Aorta (tissue), 5 donors: ENCODE data around the gene SPON2. TPM values are rescaled to one million over a fixed set of nuclear protein-coding genes. Genes with fewer than 3 reads are reported as not detected.

Source experiments
- ATAC-seq: fragments of 200-7000 bp; cut with Tn5 transposase; one replicate; pipeline ENCODE4 v1.9.1; 2022; ENCODE audit warnings: moderate library complexity; ENCODE audit not compliant: low FRiP score
- DNase-seq, 2 donors: peaks; one replicate each; pipeline ENCODE4 v3.0.0-alpha.2; 2020
- H3K27ac ChIP-seq, 2 donors: one replicate each; pipeline ENCODE4 v1.5.1; 2013; ENCODE audit warnings: low read length in 2 of 2, mild to moderate bottlenecking in 2 of 2, moderate library complexity in 2 of 2, control low read depth in 1 of 2, inconsistent platforms in 1 of 2, low read depth in 1 of 2
- H3K27me3 ChIP-seq, 2 donors: one replicate each; pipeline ENCODE4 v1.6.1; 2013; ENCODE audit warnings: control low read depth in 1 of 2, low read length in 1 of 2, mild to moderate bottlenecking in 1 of 2, moderate library complexity in 1 of 2; ENCODE audit not compliant: insufficient read depth in 2 of 2, control insufficient read depth in 1 of 2
- H3K36me3 ChIP-seq, 2 donors: one replicate each; pipeline ENCODE4 v1.6.1; 2013; ENCODE audit warnings: control low read depth in 1 of 2, low read length in 1 of 2, mild to moderate bottlenecking in 1 of 2; ENCODE audit not compliant: insufficient read depth in 2 of 2, control insufficient read depth in 1 of 2
- H3K4me1 ChIP-seq, 2 donors: one replicate each; pipeline ENCODE4 v1.6.1; 2013; ENCODE audit warnings: low read length in 2 of 2, control low read depth in 1 of 2, mild to moderate bottlenecking in 1 of 2, moderate library complexity in 1 of 2; ENCODE audit not compliant: insufficient read depth in 2 of 2, control insufficient read depth in 1 of 2
- H3K4me3 ChIP-seq, 2 donors: one replicate each; pipeline ENCODE4 v1.5.1; 2013; ENCODE audit warnings: low read length in 2 of 2, control low read depth in 1 of 2, mild to moderate bottlenecking in 1 of 2
- H3K9me3 ChIP-seq: one replicate; pipeline ENCODE4 v1.6.1; 2013; ENCODE audit warnings: mild to moderate bottlenecking, low read length; ENCODE audit not compliant: control insufficient read depth
- WGBS, 2 donors: extraction: QIAGEN DNeasy Blood & Tissue Kit; methylation state at CpG; one replicate each; pipeline ENCODE4 v1.1.7; 2013; 5-methylcytosine and 5-hydroxymethylcytosine counted together
- intact Hi-C, 2 donors: fragments of 100-400 bp; cut with DNase I; formaldehyde crosslinking; loops; one replicate each; pipeline versions ENCODE4 v1.14.2 to v1.15.0; 2022
- polyA plus RNA-seq, 2 donors: library from polyadenylated mRNA; stranded (reverse); fragments of 200-250 nt; gene quantifications; one replicate each; pipeline ENCODE4 v1.2.3, GENCODE V29; 2013
- total RNA-seq, 2 donors: library from RNA; stranded (reverse); fragmentation: NEBNext Ultra II Directional; extraction: Animal tissue kit (Norgen Biotek cat#: 25700); gene quantifications; one replicate each; pipeline ENCODE4 v1.2.1, GENCODE V29; 2021
- donor health status: healthy with polysubstance abuse.
- donor health status: Bipolar disorder and iron deficiency.
- donor health status: DM: no; HTN: no; CAD: no.
- donor health status: DM: no; HTN: no; CAD: no.
- donor health status: DM: yes; HTN: yes; CAD: no.

SPON2 gene
- total and polyA plus RNA-seq, 4 donors: 4.9 to 40.8 (median 5.5) TPM

DNA sequence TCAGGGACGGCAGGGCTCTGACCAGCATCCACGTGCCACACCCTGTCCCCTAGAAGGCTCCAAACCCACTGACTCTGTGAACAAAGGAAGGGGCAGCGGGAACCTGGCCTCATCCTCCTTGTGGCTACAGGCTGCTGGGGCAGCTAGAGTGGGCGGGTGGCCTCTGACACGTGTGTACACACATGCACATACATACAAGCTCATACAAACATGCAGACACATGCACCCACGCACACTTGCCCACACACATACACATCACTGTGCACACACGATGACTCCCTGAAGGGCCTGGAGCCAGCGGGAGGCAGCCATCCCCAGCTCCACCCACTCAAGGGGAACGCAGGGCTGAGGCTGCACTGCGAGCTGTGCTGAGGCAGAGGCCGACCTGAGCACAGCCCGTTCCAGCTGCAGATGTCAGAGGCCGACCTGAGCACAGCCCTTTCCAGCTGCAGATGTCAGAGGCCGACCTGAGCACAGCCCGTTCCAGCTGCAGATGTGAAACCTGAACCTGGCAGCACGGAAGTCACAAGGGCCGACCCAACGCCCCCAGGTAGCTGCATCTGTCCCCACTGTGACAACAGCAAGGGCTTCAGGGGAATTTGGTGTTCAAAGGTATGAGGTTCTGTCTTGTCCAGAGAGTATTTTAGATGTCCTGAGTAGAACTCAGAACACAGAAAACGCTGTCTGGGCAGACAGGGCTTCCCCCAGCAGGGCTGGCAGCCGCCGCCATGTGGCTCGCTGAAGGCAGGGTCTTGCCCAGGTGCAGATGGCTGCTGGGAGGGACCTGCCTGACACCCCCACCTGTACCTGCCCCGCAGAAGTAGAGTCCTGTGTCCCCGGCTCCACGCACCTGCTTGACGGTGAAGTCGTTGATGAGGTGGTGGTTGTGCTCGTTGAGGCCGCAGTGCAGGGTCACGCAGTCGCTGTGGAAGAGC is 43.0 kb upstream of the SPON2 start:
- Histone ChIP-seq H3K27me3 (no peaks in the 10 kb centered on the region), H3K36me3 (peaks cover 0 to 9% of the 10 kb centered on the region in 2 donors), H3K9me3 (no peaks in the 10 kb centered on the region), H3K27ac (no peak overlapping the region), H3K4me1 (no peaks in the 10 kb centered on the region), H3K4me3 (no peak overlapping the region)
- 88 to 91% methylated on average over 31 of the region's 31 CpGs for WGBS, 2 donors
- no peak for ATAC-seq
- DNase-seq: no peak
- intact Hi-C loops: no loop called here

GRCh38 chr4:1214101-1215095 is 42.0 kb upstream of the SPON2 start:
- WGBS, 2 donors: 91 to 92% methylated on average over 48 of the region's 48 CpGs
- Histone ChIP-seq H3K9me3 (no peaks in the 10 kb centered on the region), H3K27ac (no peak overlapping the region), H3K4me3 (no peak overlapping the region), H3K4me1 (no peaks in the 10 kb centered on the region), H3K27me3 (no peaks in the 10 kb centered on the region), H3K36me3 (peaks cover 0 to 9% of the 10 kb centered on the region in 2 donors)
- ATAC-seq (no peak), DNase-seq (no peak)
- intact Hi-C loops: loop anchor here in 1 of 2 donors (5.0 kb wide), 1 partner anchor 47 kb away; no protein-coding TSS in a partner anchor

- DNase-seq: no peak
- no peak for ATAC-seq
- Histone ChIP-seq H3K27ac (no peak overlapping the region), H3K4me1 (no peaks in the 10 kb centered on the region), H3K9me3 (no peaks in the 10 kb centered on the region), H3K27me3 (no peaks in the 10 kb centered on the region), H3K36me3 (peaks cover 0 to 9% of the 10 kb centered on the region in 2 donors), H3K4me3 (no peak overlapping the region)
- intact Hi-C loops: loop anchor here in 1 of 2 donors (5.0 kb wide), 1 partner anchor 46 kb away; no protein-coding TSS in a partner anchor
- 91 to 93% methylated on average over 20 of the region's 20 CpGs for WGBS, 2 donors
Measured at GRCh38 chr4:1213336-1213995, 41.1 kb upstream of the SPON2 start.

DNA sequence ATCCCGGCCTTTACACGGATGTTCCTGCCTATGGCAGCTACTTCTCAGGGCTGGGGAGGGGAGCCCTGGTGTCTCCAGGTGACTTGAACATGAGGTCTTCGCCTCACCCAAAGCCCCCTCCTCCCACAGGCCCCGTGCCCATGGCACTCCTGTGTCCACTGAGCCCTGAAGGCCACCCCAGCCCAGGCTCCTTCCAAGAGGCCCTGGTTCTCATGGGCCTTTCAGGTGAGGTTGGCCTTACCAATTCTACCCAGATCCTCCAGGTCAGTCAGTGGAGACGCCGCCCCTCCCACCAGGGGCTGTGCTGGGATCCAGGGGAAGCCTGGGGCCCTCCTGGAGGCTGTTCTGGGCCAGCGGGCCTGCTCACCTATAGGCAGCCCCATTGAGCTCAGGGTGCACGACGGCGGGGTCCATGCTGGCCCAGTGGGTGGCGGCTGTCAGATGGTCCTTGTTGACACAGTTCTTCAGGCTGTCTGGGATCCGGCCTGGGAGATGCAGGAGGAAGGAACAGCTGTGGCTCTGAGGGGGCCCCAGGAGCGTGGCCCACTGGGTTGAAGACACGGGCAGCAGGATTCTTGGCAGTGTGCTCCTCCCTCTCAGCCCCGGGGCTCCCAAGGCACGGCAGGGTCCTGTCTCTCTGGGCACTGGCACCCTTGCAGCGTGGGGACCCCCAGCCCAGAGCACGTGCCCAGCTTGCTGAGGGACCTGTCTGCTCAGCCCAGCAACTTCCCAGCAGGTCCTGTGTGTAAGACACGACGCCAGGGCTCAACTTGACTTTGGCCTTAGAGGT is 40.4 kb upstream of the SPON2 start:
- Histone ChIP-seq H3K9me3 (no peaks in the 10 kb centered on the region), H3K27ac (no peak overlapping the region), H3K27me3 (no peaks in the 10 kb centered on the region), H3K36me3 (peaks cover 0 to 9% of the 10 kb centered on the region in 2 donors), H3K4me3 (no peak overlapping the region), H3K4me1 (no peaks in the 10 kb centered on the region)
- peak; percentile 48 to 72 for DNase-seq
- WGBS, 2 donors: 86 to 87% methylated on average over 20 of the region's 20 CpGs
- intact Hi-C loops: loop anchor here in 1 of 2 donors (5.0 kb wide), 1 partner anchor 45 kb away; no protein-coding TSS in a partner anchor
- no peak for ATAC-seq

DNA sequence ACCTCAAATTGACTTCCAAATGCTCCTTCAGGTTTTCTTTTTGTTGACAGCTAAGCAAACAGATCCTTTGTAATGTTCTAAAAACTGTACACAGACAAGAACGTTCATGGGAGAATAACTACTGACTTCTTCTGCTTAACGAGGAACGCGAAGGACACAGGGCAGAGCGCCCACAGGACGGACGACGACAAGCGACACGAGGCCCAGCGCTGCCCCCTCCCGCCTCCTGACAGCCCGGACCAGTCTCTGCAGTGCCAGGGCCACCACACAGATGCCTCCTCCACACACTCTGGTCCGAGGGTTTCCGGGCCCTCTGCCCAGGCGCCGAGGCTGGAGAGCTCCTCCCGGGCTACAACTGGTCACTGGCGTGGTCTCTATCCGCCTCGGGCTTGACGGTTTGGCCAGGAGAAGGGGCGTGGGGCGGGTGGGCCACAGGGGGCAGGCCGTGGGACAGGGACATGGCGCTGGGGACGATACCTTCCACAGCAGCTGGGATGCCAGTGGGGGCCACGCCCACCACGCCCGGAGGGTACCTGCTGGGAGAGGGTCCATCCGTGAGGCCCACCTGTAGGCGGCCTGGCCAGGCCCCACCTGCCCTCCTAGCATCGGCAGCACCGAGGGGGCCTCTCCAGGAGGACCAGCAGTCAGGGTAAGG is 39.6 kb upstream of the SPON2 start:
- ATAC-seq (no peak), DNase-seq (peak; percentile 65 to 78)
- Histone ChIP-seq H3K27ac (no peak overlapping the region), H3K4me1 (no peaks in the 10 kb centered on the region), H3K36me3 (peaks cover 0 to 9% of the 10 kb centered on the region in 2 donors), H3K4me3 (no peak overlapping the region), H3K9me3 (no peaks in the 10 kb centered on the region), H3K27me3 (no peaks in the 10 kb centered on the region)
- intact Hi-C loops: loop anchor here in 1 of 2 donors (5.0 kb wide), 1 partner anchor 45 kb away; no protein-coding TSS in a partner anchor
- whole genome bisulfite sequencing, 2 donors: 32% methylated on average over 29 to 34 of the region's 34 CpGs

DNA sequence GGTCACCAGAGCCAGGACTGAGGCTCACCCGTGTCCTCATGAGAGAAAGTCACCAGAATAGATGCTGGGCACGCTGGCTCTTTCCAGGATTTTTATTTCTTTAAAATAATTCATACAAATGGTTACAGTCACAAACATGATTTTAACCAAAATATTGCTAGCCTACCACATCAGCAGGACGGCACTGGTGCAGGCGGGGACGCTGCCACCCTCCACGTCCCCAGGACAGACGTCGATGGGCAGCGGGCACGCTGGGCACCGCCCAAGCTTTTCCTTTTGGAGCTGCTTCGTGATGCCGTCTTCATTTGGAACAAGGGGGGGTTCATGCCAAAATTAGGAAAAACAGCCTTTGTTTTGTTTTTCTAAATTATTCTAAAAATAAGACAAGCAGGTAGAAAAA is 39.0 kb upstream of the SPON2 start:
- intact Hi-C loops: loop anchor here in 1 of 2 donors (5.0 kb wide), 1 partner anchor 44 kb away; no protein-coding TSS in a partner anchor
- ATAC-seq (no peak), DNase-seq (peak; percentile 33 to 65)
- Histone ChIP-seq H3K9me3 (no peaks in the 10 kb centered on the region), H3K36me3 (peaks cover 0 to 9% of the 10 kb centered on the region in 2 donors), H3K4me3 (no peak overlapping the region), H3K4me1 (no peaks in the 10 kb centered on the region), H3K27ac (no peak overlapping the region), H3K27me3 (no peaks in the 10 kb centered on the region)
- 15 to 19% methylated on average over 13 of the region's 13 CpGs for WGBS, 2 donors

DNA sequence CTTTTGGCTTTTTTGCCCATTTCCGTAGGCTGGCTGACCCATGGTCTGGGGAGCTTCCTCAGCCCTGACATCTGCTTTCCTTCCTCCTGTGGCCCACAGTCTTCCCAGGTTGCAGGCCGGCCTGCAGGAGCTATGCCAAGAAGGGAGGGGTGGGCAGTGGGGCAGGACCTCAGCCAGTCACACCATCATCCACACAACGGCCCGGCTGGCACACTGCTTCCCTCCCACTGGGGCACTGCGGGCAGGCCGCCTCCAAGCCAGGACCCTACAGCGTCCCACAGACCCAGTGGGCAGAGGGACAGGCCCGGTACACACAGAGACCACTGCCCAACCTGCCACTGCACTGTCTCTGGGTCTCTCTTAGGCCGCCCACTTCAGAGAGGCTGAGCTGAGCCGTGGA is 38.6 kb upstream of the SPON2 start:
- 16 to 21% methylated on average over 10 of the region's 10 CpGs for WGBS, 2 donors
- ATAC-seq (no peak), DNase-seq (peak; percentile 55 to 75)
- Histone ChIP-seq H3K27ac (no peak overlapping the region), H3K4me3 (no peak overlapping the region), H3K9me3 (no peaks in the 10 kb centered on the region), H3K36me3 (peaks cover 0 to 9% of the 10 kb centered on the region in 2 donors), H3K27me3 (no peaks in the 10 kb centered on the region), H3K4me1 (no peaks in the 10 kb centered on the region)
- intact Hi-C loops: loop anchor here in 1 of 2 donors (5.0 kb wide), 1 partner anchor 44 kb away; no protein-coding TSS in a partner anchor
